ENCODE data around the gene JMJD8.

JMJD8 gene

GRCh38 chr16:645852-646678 is 38.1 kb downstream of the JMJD8 start:
- Histone ChIP-seq H3K36me3 (ENCODE audit: control insufficient read depth, insufficient read depth, low read length, severe bottlenecking) (no peaks in the 10 kb centered on the region), H3K27me3 (replicated peaks; ENCODE audit: control insufficient read depth, insufficient read depth, low read length) (no peaks in the 10 kb centered on the region), H3K4me3 (ENCODE audit: low read length) (peak overlapping the region; percentile 23), H3K9ac (ENCODE audit: low read length) (peak overlapping the region; percentile 60), H3K9me3 (ENCODE audit: control insufficient read depth, low read length) (no peaks in the 10 kb centered on the region), H3K4me1 (ENCODE audit: control insufficient read depth, insufficient read depth, low read length) (peaks cover 41% of the 10 kb centered on the region)
- no peak for DNase-seq (ENCODE audit: low read depth)

- Histone ChIP-seq H3K4me1 (ENCODE audit: control insufficient read depth, insufficient read depth, low read length) (peaks cover 37% of the 10 kb centered on the region), H3K36me3 (ENCODE audit: control insufficient read depth, insufficient read depth, low read length, severe bottlenecking) (no peaks in the 10 kb centered on the region)
These were observed 39.6 kb downstream of the JMJD8 start for GRCh38 chr16:644556-644955.

GRCh38 chr16:643050-643368 is 41.1 kb downstream of the JMJD8 start:
- Histone ChIP-seq H3K36me3 (ENCODE audit: control insufficient read depth, insufficient read depth, low read length, severe bottlenecking) (no peaks in the 10 kb centered on the region), H3K9ac (ENCODE audit: low read length) (peak overlapping the region; percentile 96), H3K27me3 (replicated peaks; ENCODE audit: control insufficient read depth, insufficient read depth, low read length) (no peaks in the 10 kb centered on the region), H3K9me3 (ENCODE audit: control insufficient read depth, low read length) (no peaks in the 10 kb centered on the region), H3K4me3 (ENCODE audit: low read length) (peak overlapping the region; percentile 87), H3K4me1 (ENCODE audit: control insufficient read depth, insufficient read depth, low read length) (peaks cover 28% of the 10 kb centered on the region)
- no peak for DNase-seq (ENCODE audit: low read depth)

More at GRCh38 chr16:644556-644955, 39.6 kb downstream of the JMJD8 start:
- Histone ChIP-seq H3K4me3 (ENCODE audit: low read length) (no peak overlapping the region), H3K27me3 (replicated peaks; ENCODE audit: control insufficient read depth, insufficient read depth, low read length) (no peaks in the 10 kb centered on the region), H3K9ac (ENCODE audit: low read length) (no peak overlapping the region), H3K9me3 (ENCODE audit: control insufficient read depth, low read length) (no peaks in the 10 kb centered on the region)
- DNase-seq (ENCODE audit: low read depth) = no peak

- peak overlapping the region; percentile 87 for H3K4me3 ChIP-seq (ENCODE audit: low read length)
- no peaks in the 10 kb centered on the region for H3K36me3 ChIP-seq (ENCODE audit: control insufficient read depth, insufficient read depth, low read length, severe bottlenecking)
- H3K9me3 ChIP-seq (ENCODE audit: control insufficient read depth, low read length) = no peaks in the 10 kb centered on the region
- peak overlapping the region; percentile 96 for H3K9ac ChIP-seq (ENCODE audit: low read length)
- peak; percentile 47 for DNase-seq (ENCODE audit: low read depth)
- H3K4me1 ChIP-seq (ENCODE audit: control insufficient read depth, insufficient read depth, low read length) = peaks cover 28% of the 10 kb centered on the region
- no peaks in the 10 kb centered on the region for H3K27me3 ChIP-seq (replicated peaks; ENCODE audit: control insufficient read depth, insufficient read depth, low read length)
These were observed 41.7 kb downstream of the JMJD8 start for GRCh38 chr16:642189-643049.

- DNase-seq (ENCODE audit: low read depth) = peak; percentile 89
- H3K4me3 ChIP-seq (ENCODE audit: low read length) = peak within 1 kb of the TSS; percentile 87
- no peaks in the 10 kb centered on the region for H3K36me3 ChIP-seq (ENCODE audit: control insufficient read depth, insufficient read depth, low read length, severe bottlenecking)
These were observed 42.6 kb downstream of the JMJD8 start, which contains the start of gene MCRIP2 for GRCh38 chr16:641326-642188. Gene MCRIP2 (plus strand): TSS chr16:641828. CDS start chr16:641992, 164 bp downstream.

GRCh38 chr16:640614-641013 is 43.5 kb downstream of the JMJD8 start:
- H3K4me1 ChIP-seq (ENCODE audit: control insufficient read depth, insufficient read depth, low read length) = peaks cover 13% of the 10 kb centered on the region
- DNase-seq (ENCODE audit: low read depth) = no peak
- no peaks in the 10 kb centered on the region for H3K27me3 ChIP-seq (replicated peaks; ENCODE audit: control insufficient read depth, insufficient read depth, low read length)
- no peaks in the 10 kb centered on the region for H3K36me3 ChIP-seq (ENCODE audit: control insufficient read depth, insufficient read depth, low read length, severe bottlenecking)
- no peaks in the 10 kb centered on the region for H3K9me3 ChIP-seq (ENCODE audit: control insufficient read depth, low read length)
- no peak overlapping the region for H3K4me3 ChIP-seq (ENCODE audit: low read length)
- peak overlapping the region; percentile 96 for H3K9ac ChIP-seq (ENCODE audit: low read length)

More at GRCh38 chr16:641326-642188, 42.6 kb downstream of the JMJD8 start, which contains the start of gene MCRIP2:
- Histone ChIP-seq H3K9ac (ENCODE audit: low read length) (peak within 1 kb of the TSS; percentile 96), H3K9me3 (ENCODE audit: control insufficient read depth, low read length) (no peaks in the 10 kb centered on the region), H3K4me1 (ENCODE audit: control insufficient read depth, insufficient read depth, low read length) (peaks cover 22% of the 10 kb centered on the region), H3K27me3 (replicated peaks; ENCODE audit: control insufficient read depth, insufficient read depth, low read length) (no peaks in the 10 kb centered on the region)

GRCh38 chr16:638836-639235 is 45.3 kb downstream of the JMJD8 start:
- DNase-seq (ENCODE audit: low read depth) = no peak
- peaks cover 9% of the 10 kb centered on the region for H3K4me1 ChIP-seq (ENCODE audit: control insufficient read depth, insufficient read depth, low read length)
- no peaks in the 10 kb centered on the region for H3K27me3 ChIP-seq (replicated peaks; ENCODE audit: control insufficient read depth, insufficient read depth, low read length)
- H3K9me3 ChIP-seq (ENCODE audit: control insufficient read depth, low read length) = no peaks in the 10 kb centered on the region
- H3K36me3 ChIP-seq (ENCODE audit: control insufficient read depth, insufficient read depth, low read length, severe bottlenecking) = peaks cover 5% of the 10 kb centered on the region
- H3K4me3 ChIP-seq (ENCODE audit: low read length) = no peak overlapping the region
- H3K9ac ChIP-seq (ENCODE audit: low read length) = no peak overlapping the region

GRCh38 chr16:638034-638543 is 46.0 kb downstream of the JMJD8 start:
- Histone ChIP-seq H3K9ac (ENCODE audit: low read length) (no peak overlapping the region), H3K9me3 (ENCODE audit: control insufficient read depth, low read length) (no peaks in the 10 kb centered on the region), H3K4me1 (ENCODE audit: control insufficient read depth, insufficient read depth, low read length) (peaks cover 7% of the 10 kb centered on the region), H3K36me3 (ENCODE audit: control insufficient read depth, insufficient read depth, low read length, severe bottlenecking) (peaks cover 7% of the 10 kb centered on the region), H3K27me3 (replicated peaks; ENCODE audit: control insufficient read depth, insufficient read depth, low read length) (no peaks in the 10 kb centered on the region), H3K4me3 (ENCODE audit: low read length) (no peak overlapping the region)
- no peak for DNase-seq (ENCODE audit: low read depth)

- DNase-seq (ENCODE audit: low read depth) = peak; percentile 96
- Histone ChIP-seq H3K27me3 (replicated peaks; ENCODE audit: control insufficient read depth, insufficient read depth, low read length) (no peaks in the 10 kb centered on the region), H3K4me3 (ENCODE audit: low read length) (peak overlapping the region; percentile 87), H3K9ac (ENCODE audit: low read length) (peak overlapping the region; percentile 93), H3K9me3 (ENCODE audit: control insufficient read depth, low read length) (no peaks in the 10 kb centered on the region), H3K4me1 (ENCODE audit: control insufficient read depth, insufficient read depth, low read length) (peaks cover 5% of the 10 kb centered on the region), H3K36me3 (ENCODE audit: control insufficient read depth, insufficient read depth, low read length, severe bottlenecking) (peaks cover 7% of the 10 kb centered on the region)
These were observed 46.8 kb downstream of the JMJD8 start for GRCh38 chr16:637081-638018.
